ENCODE measurements around the gene DPY19L3.
"Not testable (repeated sequence)": the region's sequence is repeated elsewhere in the genome, so short reads cannot be mapped to it uniquely, and the experiment has no call there.

The DPY19L3 gene, protein sequence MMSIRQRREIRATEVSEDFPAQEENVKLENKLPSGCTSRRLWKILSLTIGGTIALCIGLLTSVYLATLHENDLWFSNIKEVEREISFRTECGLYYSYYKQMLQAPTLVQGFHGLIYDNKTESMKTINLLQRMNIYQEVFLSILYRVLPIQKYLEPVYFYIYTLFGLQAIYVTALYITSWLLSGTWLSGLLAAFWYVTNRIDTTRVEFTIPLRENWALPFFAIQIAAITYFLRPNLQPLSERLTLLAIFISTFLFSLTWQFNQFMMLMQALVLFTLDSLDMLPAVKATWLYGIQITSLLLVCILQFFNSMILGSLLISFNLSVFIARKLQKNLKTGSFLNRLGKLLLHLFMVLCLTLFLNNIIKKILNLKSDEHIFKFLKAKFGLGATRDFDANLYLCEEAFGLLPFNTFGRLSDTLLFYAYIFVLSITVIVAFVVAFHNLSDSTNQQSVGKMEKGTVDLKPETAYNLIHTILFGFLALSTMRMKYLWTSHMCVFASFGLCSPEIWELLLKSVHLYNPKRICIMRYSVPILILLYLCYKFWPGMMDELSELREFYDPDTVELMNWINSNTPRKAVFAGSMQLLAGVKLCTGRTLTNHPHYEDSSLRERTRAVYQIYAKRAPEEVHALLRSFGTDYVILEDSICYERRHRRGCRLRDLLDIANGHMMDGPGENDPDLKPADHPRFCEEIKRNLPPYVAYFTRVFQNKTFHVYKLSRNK

DNA sequence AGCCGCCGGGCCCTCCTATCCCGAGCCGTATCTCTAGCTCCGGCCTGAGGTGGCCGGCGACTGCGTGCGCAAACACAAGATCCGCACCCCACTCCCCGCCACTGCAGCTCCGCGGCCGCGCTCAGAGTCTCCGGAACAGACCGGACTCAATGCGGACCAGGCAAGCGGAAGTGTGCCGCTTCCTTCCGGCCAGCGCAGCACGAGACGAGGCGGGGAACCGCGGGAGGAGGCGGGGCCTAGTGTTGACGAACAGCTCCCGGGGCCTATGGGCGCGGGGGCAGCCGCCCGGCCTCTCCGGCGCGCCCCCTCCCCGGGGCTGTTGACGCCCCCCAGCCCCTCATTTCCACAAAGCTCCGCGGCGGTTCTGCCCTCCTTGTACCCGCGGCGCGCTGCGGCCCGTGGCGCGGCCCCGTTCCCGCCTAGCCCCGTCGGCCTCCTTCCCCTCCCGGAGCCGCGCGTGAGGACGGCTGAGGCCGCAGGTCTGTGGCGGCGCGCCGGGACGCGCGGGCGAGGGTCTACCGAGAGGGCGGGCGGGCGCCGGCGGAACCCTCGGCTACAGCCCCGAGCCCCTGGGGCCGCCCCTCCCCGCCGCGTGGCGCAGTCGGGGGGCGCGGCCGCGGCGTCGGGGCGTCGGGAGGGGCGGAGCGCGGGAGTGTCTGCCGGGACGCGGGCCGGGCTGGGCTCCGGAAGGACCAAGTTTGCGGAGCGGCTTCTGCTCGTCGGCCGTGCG, at the start of gene DPY19L3:
Gene DPY19L3 (plus strand): TSS at position 340 of the 730 bp plus-strand sequence. CDS start 2,484 bp downstream, outside the sequence.
- DNase-seq (ENCODE audit: low read depth, low spot score), result peak; percentile 97

DNA sequence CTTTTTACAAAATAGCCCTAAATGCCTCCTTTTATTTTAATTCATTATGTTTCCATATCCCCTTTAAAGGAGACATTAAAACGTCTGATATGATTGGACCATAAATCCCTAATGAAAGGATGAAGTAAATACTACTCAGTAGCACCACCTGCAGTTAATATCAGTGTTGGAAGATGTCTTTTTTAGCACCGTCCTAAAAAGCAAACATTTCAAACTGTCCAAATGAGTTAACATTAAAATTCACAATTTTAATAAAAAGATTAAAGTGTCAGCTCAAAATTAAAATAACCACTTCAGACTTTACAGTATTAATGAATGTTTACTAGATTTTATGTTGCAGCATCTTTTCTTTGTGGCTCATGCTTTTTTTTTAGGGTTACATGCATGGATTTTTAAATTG, 47.9 kb upstream of the DPY19L3 start:
- no peak for DNase-seq (ENCODE audit: low read depth, low spot score)

DNA sequence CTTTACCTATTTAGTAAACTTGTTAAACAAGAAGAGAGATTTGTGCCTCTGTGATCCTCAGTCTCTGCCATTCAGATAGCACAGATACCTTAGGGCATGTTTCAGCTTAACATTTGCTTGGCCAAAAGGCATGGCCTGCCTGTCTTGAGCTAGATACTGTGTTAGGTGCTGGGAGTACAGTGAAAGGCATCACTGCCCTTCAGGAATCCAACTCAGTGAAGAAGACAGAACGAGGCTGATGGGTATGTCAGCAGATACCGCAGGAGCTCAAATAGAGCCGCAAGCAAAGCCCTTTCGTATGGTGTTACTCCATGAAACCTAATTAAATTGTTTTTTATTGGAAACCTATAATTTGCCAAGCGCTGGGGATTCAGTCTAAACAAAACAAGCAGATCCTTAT, 47.2 kb upstream of the DPY19L3 start:
- no peak for DNase-seq (ENCODE audit: low read depth, low spot score)

DNA sequence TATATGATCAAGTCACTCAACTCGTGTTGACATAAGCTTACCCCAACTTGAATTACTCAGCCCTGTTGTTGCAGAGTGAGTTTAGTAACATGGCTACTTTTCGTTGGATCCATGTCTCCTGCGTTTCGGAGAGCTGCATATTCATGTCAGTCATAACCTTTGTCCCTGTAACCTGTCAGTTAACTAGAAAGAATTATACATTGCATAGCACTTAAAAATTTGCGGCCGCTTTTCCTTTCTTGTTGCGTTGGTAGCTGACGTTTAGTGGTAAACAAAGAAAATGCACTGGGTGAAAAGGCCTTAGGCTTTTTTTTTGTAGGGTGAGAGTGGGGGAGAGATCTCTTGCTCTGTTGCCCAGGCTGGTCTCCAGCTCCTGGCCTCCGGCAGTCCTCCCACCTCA, 46.0 kb upstream of the DPY19L3 start:
- no peak for DNase-seq (ENCODE audit: low read depth, low spot score)

DNA sequence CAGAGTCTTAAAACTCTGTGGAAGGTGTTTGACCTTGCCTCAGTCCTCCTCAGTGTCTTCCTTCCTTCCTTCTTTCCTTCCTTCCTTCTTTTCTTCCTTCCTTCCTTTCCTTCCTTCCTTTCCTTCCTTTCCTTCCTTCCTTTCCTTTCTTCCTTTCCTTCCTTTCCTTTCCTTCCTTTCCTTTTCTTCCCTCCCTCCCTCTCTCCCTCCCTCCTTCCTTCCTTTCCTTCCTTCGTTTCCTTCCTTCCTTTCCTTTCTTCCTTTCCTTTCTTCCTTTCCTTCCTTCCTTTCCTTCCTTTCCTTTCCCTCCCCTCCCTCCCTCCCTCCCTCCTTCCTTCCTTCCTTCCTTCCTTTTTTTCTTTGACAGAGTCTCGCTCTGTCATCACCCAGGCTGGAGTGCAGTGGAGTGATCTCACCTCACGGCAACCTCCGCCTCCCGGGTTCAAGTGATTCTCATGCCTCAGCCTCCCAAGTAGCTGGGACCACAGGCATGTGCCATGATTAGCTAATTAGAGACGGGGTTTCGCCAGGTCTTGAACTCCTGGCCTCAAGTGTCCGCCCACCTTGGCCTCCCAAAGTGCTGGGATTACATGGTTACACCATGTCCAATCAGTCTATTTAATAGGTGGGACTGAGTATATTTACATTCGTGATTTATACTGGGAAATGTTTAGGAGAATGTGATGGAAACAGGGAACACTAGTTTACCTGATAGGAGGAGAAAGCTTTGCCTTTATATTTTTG, 43.8 kb upstream of the DPY19L3 start:
- no peak for DNase-seq (ENCODE audit: low read depth, low spot score)

DNA sequence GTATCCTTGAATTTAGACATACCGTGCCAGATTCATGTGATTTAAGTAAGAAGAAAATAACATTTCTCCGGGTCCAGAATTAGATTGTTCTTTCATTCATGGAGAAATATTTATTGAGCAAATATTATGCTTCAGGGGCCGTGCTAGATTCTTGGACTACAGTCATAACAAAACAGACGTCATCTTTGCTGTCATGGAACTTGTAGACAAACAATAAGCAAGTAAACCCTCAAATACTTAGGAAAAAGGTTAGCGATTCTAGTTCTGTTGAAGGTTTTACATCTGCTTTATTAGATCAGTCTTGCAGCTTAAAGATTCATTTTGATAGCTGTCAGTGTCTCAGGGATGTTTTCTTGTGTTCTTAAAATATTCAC, 43.3 kb upstream of the DPY19L3 start:
- DNase-seq (ENCODE audit: low read depth, low spot score), result no peak

DNA sequence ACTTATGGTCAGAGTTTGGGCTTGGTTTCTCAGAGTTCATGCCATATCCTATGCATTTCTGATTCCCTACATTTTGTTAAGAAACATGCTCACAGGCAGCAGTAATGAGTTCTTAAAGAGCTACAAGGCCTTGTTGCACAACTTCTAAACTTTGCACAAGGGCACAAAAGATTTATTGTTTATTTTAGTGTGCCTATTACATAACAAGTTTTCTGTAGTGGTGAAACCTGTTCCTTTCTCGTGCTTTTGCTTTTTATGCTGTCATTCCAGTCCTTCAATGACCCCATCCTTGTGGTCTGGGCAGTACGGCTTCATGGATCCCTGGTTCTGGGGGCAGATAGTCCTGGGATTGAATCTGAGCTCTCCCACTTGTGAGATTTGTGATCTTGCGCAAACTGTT, 42.4 kb upstream of the DPY19L3 start:
- DNase-seq (ENCODE audit: low read depth, low spot score), result no peak

DNA sequence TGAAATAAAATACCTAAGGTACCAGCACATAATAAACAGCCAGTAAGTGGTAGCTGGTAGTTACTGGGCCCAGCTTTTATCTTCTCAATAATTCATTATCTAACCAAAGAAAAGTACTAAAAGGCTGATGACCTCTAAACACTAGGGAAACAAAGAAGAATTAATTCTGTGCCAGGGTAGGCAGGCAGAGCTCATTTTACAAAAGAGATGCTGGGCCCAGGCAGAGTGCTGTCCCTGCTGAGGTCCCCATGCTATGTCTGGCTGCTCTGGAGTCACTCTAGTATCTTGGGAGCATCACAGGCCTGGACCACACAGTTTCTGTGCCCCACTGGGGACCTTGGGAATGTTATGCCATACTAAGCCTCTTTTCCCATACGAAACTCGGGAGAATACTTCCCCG, 41.9 kb upstream of the DPY19L3 start:
- no peak for DNase-seq (ENCODE audit: low read depth, low spot score)

DNA sequence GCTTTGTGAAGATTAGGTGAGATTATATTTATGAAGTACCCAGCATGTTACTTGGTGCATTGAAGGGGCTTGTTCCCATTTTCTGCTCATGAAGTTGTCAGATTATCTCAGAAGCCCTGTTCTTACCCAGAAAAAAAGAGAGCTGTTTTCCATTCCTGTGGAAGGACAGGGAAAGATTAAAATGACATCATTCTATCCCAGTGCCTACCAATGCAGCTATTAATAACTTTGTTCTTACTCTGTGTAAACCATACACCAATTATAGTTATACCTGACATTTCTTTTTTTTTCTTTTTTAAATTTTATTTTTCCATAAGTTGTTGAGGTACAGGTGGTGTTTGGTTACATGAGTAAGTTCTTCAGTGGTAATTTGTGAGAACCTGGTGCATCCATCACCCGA, 41.5 kb upstream of the DPY19L3 start:
- DNase-seq (ENCODE audit: low read depth, low spot score), result no peak

DNA sequence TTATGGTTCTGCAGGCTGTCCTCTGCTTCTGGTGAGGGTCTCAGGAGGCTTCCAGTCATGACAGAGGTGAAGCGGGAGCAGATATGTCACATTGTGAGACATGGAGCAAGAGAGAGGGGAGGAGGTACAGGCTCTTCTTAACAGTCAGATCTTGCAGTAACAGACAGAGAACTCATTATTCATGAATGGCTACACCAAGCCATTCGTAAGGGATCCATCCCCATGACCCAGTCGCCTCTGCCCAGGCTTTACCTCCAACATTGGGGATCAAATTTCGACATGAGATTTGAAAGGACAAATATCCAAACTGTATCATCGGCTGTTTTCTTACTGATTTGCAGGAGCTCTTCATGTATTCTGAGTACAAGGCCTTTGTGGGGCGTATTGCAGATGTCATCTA, 38.5 kb upstream of the DPY19L3 start:
- no peak for DNase-seq (ENCODE audit: low read depth, low spot score)

DNA sequence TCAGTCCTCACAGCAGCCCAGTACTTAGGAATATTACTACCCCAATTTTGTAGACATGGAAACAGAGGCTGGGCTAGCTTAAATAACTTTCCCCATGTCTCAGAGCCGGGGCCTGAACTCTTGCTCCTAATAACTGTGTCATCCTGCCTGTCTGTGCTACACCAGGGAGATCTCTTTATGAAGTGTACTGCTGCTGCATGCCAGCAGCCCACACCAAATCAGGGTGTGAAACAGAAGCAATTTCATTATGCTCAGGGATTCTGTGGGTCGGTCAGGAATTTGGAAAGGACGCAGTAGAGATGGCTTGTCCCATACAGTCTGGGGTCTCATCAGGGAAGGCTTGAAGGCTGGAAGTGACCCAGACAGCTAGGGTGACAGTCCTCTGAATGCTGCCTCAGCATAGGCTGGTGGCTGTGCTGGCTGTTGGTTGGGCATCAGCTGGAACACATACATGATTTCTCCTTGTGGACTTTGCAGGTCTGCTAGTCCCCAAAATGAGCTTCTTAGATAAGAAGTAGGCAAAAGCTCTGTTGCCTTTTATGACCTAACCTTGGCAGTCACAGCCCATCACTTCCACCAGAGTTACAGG, 37.5 kb upstream of the DPY19L3 start:
- DNase-seq (ENCODE audit: low read depth, low spot score), result no peak

DNA sequence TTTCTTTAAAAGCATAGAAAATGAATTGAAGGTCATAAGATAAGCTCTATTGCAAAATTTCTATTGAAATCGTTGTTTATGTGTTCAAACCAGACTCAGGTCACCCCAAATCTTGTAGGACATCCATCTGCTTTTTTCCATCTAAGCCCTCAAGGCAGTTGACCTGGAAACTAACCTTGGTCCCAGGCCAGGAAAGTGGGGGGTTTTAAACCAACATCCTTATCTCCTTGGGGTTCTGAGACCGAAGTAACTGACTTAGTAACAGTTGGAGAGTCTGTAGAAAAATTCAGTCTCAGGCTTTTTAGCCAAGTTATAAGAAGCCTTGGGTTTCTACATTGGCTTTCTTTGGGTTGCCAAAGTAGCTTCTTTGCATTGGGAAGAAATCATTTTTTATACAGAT, 36.8 kb upstream of the DPY19L3 start:
- DNase-seq (ENCODE audit: low read depth, low spot score), result no peak

DNA sequence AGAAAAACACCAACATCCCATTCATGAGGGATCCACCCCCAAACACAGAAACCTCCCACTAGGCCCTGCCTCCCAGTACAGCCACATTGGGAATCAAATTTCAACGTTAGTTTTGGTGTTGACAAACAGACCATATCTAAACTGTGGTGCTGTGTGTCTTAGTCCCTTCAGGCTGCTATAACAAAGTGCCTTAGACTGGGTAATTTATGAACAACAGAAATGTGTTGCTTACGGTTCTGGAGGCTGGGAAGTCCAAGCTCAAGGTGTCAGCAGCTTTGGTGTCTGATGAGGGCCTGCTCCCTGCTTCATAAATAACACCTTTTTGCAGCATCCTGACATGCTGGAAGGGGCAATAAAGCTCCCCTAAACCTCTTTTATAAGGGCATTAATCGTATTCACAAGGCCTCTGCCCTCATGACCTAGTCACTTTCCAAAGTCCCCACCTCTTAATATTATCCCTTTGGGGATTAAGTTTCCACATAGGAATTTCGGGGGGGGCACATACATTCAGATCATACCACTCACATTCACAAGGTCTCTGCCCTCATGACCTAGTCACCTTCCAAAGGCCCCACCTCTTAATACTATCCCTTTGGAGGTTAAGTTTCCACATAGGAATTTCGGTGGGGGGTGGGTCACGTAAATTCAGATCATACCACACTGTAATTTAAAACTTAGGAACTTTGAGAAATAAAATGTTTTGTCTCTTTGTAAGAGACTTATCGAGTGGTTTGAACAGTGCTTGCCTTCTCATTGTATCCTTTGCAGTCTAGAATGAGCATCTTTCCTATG, 32.6 kb upstream of the DPY19L3 start:
- DNase-seq (ENCODE audit: low read depth, low spot score), result no peak

DNA sequence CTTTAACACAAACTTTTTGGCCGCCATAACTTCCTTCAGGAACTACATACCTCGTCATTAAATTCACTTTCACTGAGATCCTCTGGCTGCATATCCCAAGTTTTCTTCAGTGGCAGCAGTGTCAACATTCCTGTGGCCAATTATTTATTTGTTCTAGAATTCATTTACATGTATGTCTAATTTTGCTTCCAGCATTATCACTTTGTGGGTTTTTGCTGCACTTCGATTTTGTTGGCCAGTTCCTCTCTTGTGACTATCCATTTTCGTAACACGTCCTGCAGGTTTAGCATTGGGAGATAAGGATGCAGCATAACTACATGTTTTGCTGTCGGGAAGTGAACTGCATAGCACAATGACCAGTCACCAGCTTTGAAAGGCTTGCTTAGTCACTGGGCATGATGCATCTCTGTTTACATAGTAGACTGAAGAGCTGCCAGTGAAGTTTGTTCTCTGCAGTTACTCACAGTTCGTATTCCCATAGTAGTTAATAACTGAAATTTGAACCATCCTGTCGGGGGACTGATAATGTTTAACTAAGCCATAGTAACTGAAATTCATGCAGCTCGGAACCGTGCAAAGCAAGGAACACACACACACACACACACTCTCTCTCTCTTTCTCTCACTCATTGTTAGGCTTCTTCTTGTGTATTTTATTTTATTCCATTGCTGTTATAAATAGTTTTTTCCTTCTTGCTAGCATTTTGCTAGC, 31.8 kb upstream of the DPY19L3 start:
- DNase-seq (ENCODE audit: low read depth, low spot score), result peak; percentile 62

DNA sequence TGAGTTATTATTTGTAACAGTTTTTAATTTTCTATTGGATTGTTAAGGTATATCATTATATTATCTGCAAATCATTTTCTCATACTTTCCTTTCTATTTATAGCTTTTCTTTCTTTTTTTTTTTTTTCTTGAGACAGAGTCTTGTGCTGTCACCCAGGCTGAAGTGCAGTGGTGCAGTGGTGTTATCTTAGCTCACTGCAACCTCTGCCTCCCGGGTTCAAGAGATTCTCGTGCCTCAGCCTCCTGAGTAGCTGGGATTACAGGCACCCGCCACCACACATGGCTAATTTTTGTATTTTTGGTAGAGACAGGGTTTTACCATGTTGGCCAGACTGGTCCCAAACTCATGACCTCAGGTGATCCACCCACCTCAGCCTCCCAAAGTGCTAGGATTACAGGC, 31.2 kb upstream of the DPY19L3 start:
- DNase-seq (ENCODE audit: low read depth, low spot score), result not testable (repeated sequence)

DNA sequence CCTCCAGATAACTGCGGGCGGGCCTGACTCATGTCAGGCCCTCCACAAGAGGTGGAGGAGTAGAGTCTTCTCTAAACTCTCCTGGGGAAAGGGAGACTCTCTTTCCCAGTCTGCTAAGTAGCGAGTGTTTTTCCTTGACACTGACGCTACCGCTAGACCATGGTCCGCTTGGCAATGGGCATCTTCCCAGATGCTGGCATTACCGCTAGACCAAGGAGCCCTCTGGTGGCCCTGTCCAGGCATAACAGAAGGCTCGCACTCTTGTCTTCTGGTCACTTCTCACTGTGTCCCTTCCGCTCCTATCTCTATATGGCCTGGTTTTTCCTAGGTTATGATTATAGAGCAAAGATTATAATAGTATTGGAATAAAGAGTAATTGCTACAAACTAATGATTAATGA, 28.5 kb upstream of the DPY19L3 start:
- peak; percentile 16 for DNase-seq (ENCODE audit: low read depth, low spot score)

DNA sequence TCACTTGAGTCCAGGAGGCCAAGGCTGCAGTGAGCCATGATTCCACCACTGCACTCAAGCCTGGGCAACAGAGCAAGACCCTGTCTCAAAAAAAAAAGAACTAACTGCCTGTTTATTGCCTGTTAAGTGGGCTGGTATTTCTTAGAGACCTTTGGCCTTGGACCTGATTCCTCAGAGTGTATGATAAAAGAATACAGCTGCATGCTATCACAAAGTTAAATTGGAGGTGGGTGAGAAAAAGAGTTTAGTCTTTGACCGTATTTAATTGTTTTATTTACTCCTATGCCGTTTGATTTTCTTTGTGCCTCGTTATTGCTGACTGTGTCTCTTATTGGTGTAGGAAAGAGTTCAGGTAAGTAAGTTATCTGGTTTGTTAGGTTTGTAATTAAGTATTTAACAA, 25.3 kb upstream of the DPY19L3 start:
- DNase-seq (ENCODE audit: low read depth, low spot score), result no peak

DNA sequence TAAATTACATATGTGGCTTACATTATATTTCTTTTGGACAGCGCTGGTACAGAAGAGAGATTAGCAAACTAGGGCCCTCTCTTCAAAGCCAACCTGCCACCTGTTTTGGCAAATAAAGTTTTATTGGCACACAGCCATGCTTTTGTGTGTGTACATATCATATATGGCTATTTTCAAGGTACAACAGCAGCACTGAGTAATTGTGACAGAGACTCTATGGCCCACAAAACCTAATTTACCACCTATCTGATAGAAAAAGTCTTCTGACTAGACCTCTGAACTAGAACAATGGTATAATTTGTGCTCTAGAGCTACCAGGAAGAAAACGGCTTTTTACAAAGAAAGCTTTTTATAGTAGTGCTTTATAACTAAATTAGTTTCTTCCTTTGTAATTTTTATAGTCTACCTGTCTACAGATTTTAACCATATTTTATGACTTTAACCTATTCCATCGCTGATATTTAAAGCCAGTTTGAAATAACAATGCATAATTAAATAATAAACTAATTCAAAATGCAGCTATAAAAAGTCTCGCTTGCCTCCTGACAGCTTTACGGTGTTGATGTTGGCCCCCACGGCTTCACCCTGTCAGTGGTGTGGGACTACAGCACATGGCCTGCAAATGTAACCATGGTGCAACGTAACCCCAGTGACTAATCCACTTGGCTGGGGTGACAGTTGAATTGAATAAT, 17.7 kb upstream of the DPY19L3 start:
- DNase-seq (ENCODE audit: low read depth, low spot score), result no peak

DNA sequence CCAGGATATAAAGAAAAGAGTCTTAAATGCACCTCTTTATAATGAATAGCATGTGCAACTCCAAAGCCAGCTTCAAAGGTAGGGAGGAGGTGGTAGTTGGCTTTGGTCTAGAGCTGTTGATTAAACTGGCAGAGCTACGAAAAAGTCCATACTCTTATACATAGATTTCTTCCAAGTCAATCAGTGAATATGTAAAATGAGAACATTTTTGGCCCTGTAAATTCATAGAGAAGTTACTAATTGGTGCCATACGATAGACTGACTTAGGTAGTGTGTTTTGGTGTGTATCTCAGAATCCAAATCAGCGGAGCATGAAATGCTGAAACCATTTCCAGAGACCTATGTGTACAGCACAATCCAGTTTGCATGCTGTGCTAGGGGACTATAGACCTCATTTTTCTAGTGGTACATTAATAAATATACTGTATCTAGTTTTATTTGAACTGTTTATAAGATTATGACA, 17.1 kb upstream of the DPY19L3 start:
- DNase-seq (ENCODE audit: low read depth, low spot score), result no peak
